Endothelial cell of umbilical vein (primary cell): Measurements from ENCODE around the gene TMPRSS3. TPM values are rescaled to one million over a fixed set of nuclear protein-coding genes. Genes with fewer than 3 reads are reported as not detected.

Experiments
- BruUV-seq: library from RNA; stranded (reverse); fragments of 400-500 nt; replicated peaks from 2 replicates; lab custom pipeline; 2021; lab: Mats Ljungman, UMichigan
- CTCF ChIA-PET: fragments of 300-600, 350-600 bp; sonication (Branson Sonifier 250); formaldehyde crosslinking; loops from one replicate; lab custom pipeline; 2021; ENCODE audit warnings: antibody characterized with exemption, inconsistent platforms; lab: Charles Lee
- POLR2A ChIA-PET: fragments of 300-600, 350-600 bp; sonication (Branson Sonifier 250); formaldehyde crosslinking; loops from one replicate; lab custom pipeline; 2021; ENCODE audit warnings: antibody characterized with exemption, inconsistent platforms; lab: Charles Lee
- DNase-seq: peaks from one replicate; pipeline ENCODE4 v3.0.0-alpha.2; 2011; ENCODE audit warnings: low read depth, low spot score
- FAIRE-seq: peaks from 2 replicates; lab custom pipeline; 2011; peaks lifted over from hg19 to GRCh38; lab: Jason Lieb, UNC
- H2AFZ ChIP-seq: 2 replicates; pipeline ENCODE4 v1.6.0; 2012; ENCODE audit warnings: low read depth, low read length, control low read depth, inconsistent platforms
- H3K27ac ChIP-seq: 2 replicates; pipeline ENCODE4 v1.5.1; 2011; ENCODE audit warnings: low read depth, mild to moderate bottlenecking, control low read depth, low read length, moderate library complexity; ENCODE audit not compliant: insufficient read depth
- H3K27me3 ChIP-seq, 2 experiments: 2 replicates each; pipeline versions ENCODE4 v1.6.0 to v1.6.1; 2011; ENCODE audit warnings: low read length in 2 of 2, mixed read lengths in 1 of 2; ENCODE audit not compliant: control insufficient read depth in 2 of 2, insufficient read depth in 2 of 2
- H3K36me3 ChIP-seq, 2 experiments: 2 replicates in 1 of 2; 3 replicates in 1 of 2; pipeline ENCODE4 v1.5.1; 2011; ENCODE audit warnings: low read length in 2 of 2, mild to moderate bottlenecking in 1 of 2, moderate library complexity in 1 of 2; ENCODE audit not compliant: control insufficient read depth in 2 of 2, insufficient read depth in 2 of 2; ENCODE audit errors: extremely low read depth in 1 of 2
- H3K4me1 ChIP-seq: 3 replicates; pipeline ENCODE4 v1.5.1; 2011; ENCODE audit warnings: mild to moderate bottlenecking, low read length; ENCODE audit not compliant: control insufficient read depth, insufficient read depth; ENCODE audit errors: extremely low read depth
- H3K4me2 ChIP-seq: 2 replicates; pipeline ENCODE4 v1.6.1; 2011; ENCODE audit warnings: low read length, control low read depth, mixed read lengths; ENCODE audit not compliant: insufficient read depth
- H3K4me3 ChIP-seq, 3 experiments: fragments of 200-600 bp in 1 of 3; sonication (generic), shearing (Covaris generic) in 1 of 3; replicated peaks in 1 of 3; 2 replicates each; pipeline ENCODE4 v1.5.1; 2011 to 2016; ENCODE audit warnings: control low read depth in 3 of 3, low read length in 3 of 3, mild to moderate bottlenecking in 2 of 3, inconsistent platforms in 1 of 3, low read depth in 1 of 3, moderate library complexity in 1 of 3; ENCODE audit not compliant: insufficient read depth in 1 of 3
- H3K79me2 ChIP-seq: 2 replicates; pipeline ENCODE4 v1.6.0; 2012; ENCODE audit warnings: low read length, inconsistent platforms; ENCODE audit not compliant: control insufficient read depth, insufficient read depth
- H3K9ac ChIP-seq: replicated peaks from 2 replicates; pipeline ENCODE3; 2011; ENCODE audit warnings: low read length, control low read depth; ENCODE audit not compliant: insufficient read depth; ENCODE audit errors: extremely low read depth
- H3K9me1 ChIP-seq: replicated peaks from 3 replicates; pipeline ENCODE4 v1.6.0; 2011; ENCODE audit warnings: mild to moderate bottlenecking, low read length; ENCODE audit not compliant: control insufficient read depth, insufficient read depth; ENCODE audit errors: extremely low read depth
- H3K9me3 ChIP-seq: replicated peaks from 2 replicates; pipeline ENCODE4 v1.5.1; 2012; ENCODE audit warnings: low read length, inconsistent platforms; ENCODE audit not compliant: control insufficient read depth, insufficient read depth
- H4K20me1 ChIP-seq: replicated peaks from 2 replicates; pipeline ENCODE3; 2011; ENCODE audit warnings: mild to moderate bottlenecking, low read length; ENCODE audit not compliant: control insufficient read depth, insufficient read depth; ENCODE audit errors: extremely low read depth
- CTCF ChIP-seq, 2 donors: IDR thresholded peaks; 1 replicate in 1 of 2; 2 replicates in 1 of 2; pipeline ENCODE4 v1.5.1; 2011; ENCODE audit warnings: low read length in 2 of 2, mild to moderate bottlenecking in 2 of 2, moderate library complexity in 2 of 2, control low read depth in 1 of 2, inconsistent platforms in 1 of 2, low read depth in 1 of 2; ENCODE audit not compliant: insufficient read depth in 1 of 2; ENCODE audit errors: extremely low read depth in 1 of 2
- EZH2 ChIP-seq: IDR thresholded peaks from 2 replicates; pipeline ENCODE4 v1.6.1; 2012; ENCODE audit warnings: borderline replicate concordance, low read depth, mild to moderate bottlenecking, moderate library complexity, low read length, inconsistent platforms; ENCODE audit not compliant: severe bottlenecking
- FOS ChIP-seq: IDR thresholded peaks from 2 replicates; pipeline ENCODE4 v1.6.1; 2011; ENCODE audit warnings: mild to moderate bottlenecking, low read length, moderate library complexity, borderline replicate concordance; ENCODE audit not compliant: insufficient read depth
- GATA2 ChIP-seq: IDR thresholded peaks from 2 replicates; pipeline ENCODE4 v1.7.0; 2011; ENCODE audit warnings: low read depth, mild to moderate bottlenecking, moderate library complexity, mixed read lengths, low read length; ENCODE audit not compliant: insufficient read length, insufficient read depth
- JUN ChIP-seq: IDR thresholded peaks from 2 replicates; pipeline ENCODE4 v1.6.1; 2011; ENCODE audit warnings: borderline replicate concordance, low read depth; ENCODE audit not compliant: insufficient read length, insufficient read depth
- MYC ChIP-seq: IDR thresholded peaks from one replicate; pipeline ENCODE4 v1.6.1; 2011; ENCODE audit warnings: mild to moderate bottlenecking, low read depth, low read length
- POLR2A ChIP-seq: IDR thresholded peaks from 2 replicates; pipeline ENCODE4 v1.6.1; 2012; ENCODE audit warnings: low read depth, mild to moderate bottlenecking, control low read depth, low read length
- POLR2AphosphoS5 ChIP-seq: IDR thresholded peaks from 2 replicates; pipeline ENCODE4 v1.6.1; 2012; ENCODE audit warnings: low read depth, mild to moderate bottlenecking, control low read depth, low read length, moderate library complexity; ENCODE audit not compliant: insufficient read depth
- dilution Hi-C: fragments of 300-500 bp; cut with MboI; formaldehyde crosslinking; loops from one replicate; pipeline ENCODE4 v1.15.0; 2019; ENCODE audit warnings: low sequenced_read_pairs; ENCODE audit not compliant: extremely low pct_ligation_motif_present
- intact Hi-C: fragments of 100-400 bp; cut with micrococcal nuclease; formaldehyde crosslinking; loops from one replicate; pipeline ENCODE4 v1.10.0; 2022
- polyA plus RNA-seq, 4 experiments: library from polyadenylated mRNA; depleted of rRNA in 3 of 4; stranded (reverse) in 3 of 4; unstranded in 1 of 4; fragments of >200 nt; gene quantifications; 2 replicates each; pipeline versions ENCODE4 v1.2.1 to v1.2.3, GENCODE V29; 2011 to 2012; ENCODE audit warnings: missing spikeins in 1 of 4
- total RNA-seq: library from RNA; stranded (reverse); gene quantifications from 2 replicates; pipeline ENCODE4 v1.2.3, GENCODE V29; 2021
- TF ChIP-seq, protein P1 (sequence below): IDR thresholded peaks from 2 replicates; pipeline ENCODE4 v1.6.1; 2011; ENCODE audit not compliant: insufficient read depth, insufficient read length

The TMPRSS3 gene
- total and polyA plus RNA-seq, 2 donors (not counting 3 experiments of a cell fraction or from before 2014, with no cell fraction given), result not detected

- TF ChIP-seq POLR2AphosphoS5 (no peak), CTCF (IDR thresholded peaks at IDR 0.05; ENCODE audit: extremely low read depth in 1 of 2, insufficient read depth in 1 of 2, low read depth in 1 of 2, low read length in 2 of 2) (no peak), GATA2 (no peak), JUN (no peak), EZH2 (no peak), MYC (no peak), FOS (no peak), POLR2A (no peak)
- TF ChIP-seq, protein P1, sequence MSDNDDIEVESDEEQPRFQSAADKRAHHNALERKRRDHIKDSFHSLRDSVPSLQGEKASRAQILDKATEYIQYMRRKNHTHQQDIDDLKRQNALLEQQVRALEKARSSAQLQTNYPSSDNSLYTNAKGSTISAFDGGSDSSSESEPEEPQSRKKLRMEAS, result no peak
- no TSS peak for BruUV-seq
- no peaks in the 10 kb centered on the region for H3K79me2 ChIP-seq
- DNase-seq (no peak), FAIRE-seq (no peak)
- intact Hi-C loops (no loop called here), dilution Hi-C loops (no loop called here)
- no peaks in the 10 kb centered on the region for H4K20me1 ChIP-seq
- no peaks in the 10 kb centered on the region for H3K36me3 ChIP-seq
- H3K9me3 ChIP-seq, result no peaks in the 10 kb centered on the region
- no peak overlapping the region for H3K27ac ChIP-seq
- H3K4me3 ChIP-seq, result no peak overlapping the region
- ChIA-PET CTCF (no interaction called here), POLR2A (no interaction called here)
- H3K9me1 ChIP-seq, result no peaks in the 10 kb centered on the region
- no peaks in the 10 kb centered on the region for H3K27me3 ChIP-seq
- H2AFZ ChIP-seq, result no peak overlapping the region
- H3K4me2 ChIP-seq, result no peak overlapping the region
- H3K9ac ChIP-seq, result no peak overlapping the region
- no peaks in the 10 kb centered on the region for H3K4me1 ChIP-seq
These were observed 44.0 kb downstream of the TMPRSS3 start for GRCh38 chr21:42351626-42352440.
